Kidney (tissue), 14 donors: ENCODE data around the gene CHAC1. TPM values are rescaled to one million over a fixed set of nuclear protein-coding genes. Genes with fewer than 3 reads are reported as not detected.

Experiments
- DNase-seq, 5 donors: peaks; one replicate each; pipeline ENCODE4 v3.0.0-alpha.2; 2013 to 2020
- FAIRE-seq: peaks from 2 replicates; lab custom pipeline; 2012; peaks lifted over from hg19 to GRCh38; lab: Jason Lieb, UNC
- H3K27ac ChIP-seq, 2 donors: one replicate each; pipeline ENCODE4 v1.7.0; 2013; ENCODE audit warnings: low read depth in 2 of 2, low read length in 2 of 2, inconsistent platforms in 1 of 2
- H3K27me3 ChIP-seq: one replicate; pipeline ENCODE4 v1.7.1; 2013; ENCODE audit warnings: low read length, inconsistent platforms; ENCODE audit not compliant: control insufficient read depth, insufficient read depth
- H3K36me3 ChIP-seq, 3 donors: one replicate each; pipeline versions ENCODE4 v1.7.0 to v1.7.1; 2013; ENCODE audit warnings: low read length in 3 of 3, control low read depth in 1 of 3, inconsistent platforms in 1 of 3; ENCODE audit not compliant: insufficient read depth in 3 of 3, control insufficient read depth in 2 of 3
- H3K4me1 ChIP-seq, 3 donors: one replicate each; pipeline versions ENCODE4 v1.7.0 to v1.7.1; 2013; ENCODE audit warnings: low read length in 3 of 3, inconsistent platforms in 1 of 3, low read depth in 1 of 3; ENCODE audit not compliant: control insufficient read depth in 2 of 3, insufficient read depth in 2 of 3
- H3K4me3 ChIP-seq, 3 donors: one replicate each; pipeline versions ENCODE4 v1.7.0 to v1.8.1; 2013; ENCODE audit warnings: low read length in 3 of 3, control low read depth in 1 of 3, inconsistent platforms in 1 of 3
- H3K9ac ChIP-seq, 3 donors: one replicate each; pipeline versions ENCODE4 v1.7.0 to v1.7.1; 2013; ENCODE audit warnings: low read length in 3 of 3, control low read depth in 1 of 3, inconsistent platforms in 1 of 3
- H3K9me3 ChIP-seq, 3 donors: one replicate each; pipeline versions ENCODE4 v1.7.0 to v1.7.1; 2013; ENCODE audit warnings: low read length in 3 of 3, control low read depth in 1 of 3, inconsistent platforms in 1 of 3; ENCODE audit not compliant: control insufficient read depth in 2 of 3, insufficient read depth in 1 of 3
- intact Hi-C: fragments of 100-400 bp; cut with DNase I; formaldehyde crosslinking; loops from one replicate; pipeline ENCODE4 v1.11.1; 2022
- polyA plus RNA-seq: library from polyadenylated mRNA; stranded (reverse); fragments of 350-450 nt; fragmentation: Illumina TruSeq; extraction: RNeasy Lipid Tissue Mini Kit (QIAGEN cat#74804); gene quantifications from one replicate; pipeline ENCODE4 v1.2.3, GENCODE V29; 2014; ENCODE audit warnings: low read depth, low replicate concordance; ENCODE audit not compliant: insufficient read depth
- total RNA-seq: library from RNA; stranded (reverse); fragmentation: NEBNext Ultra II Directional; extraction: Animal tissue kit (Norgen Biotek cat#: 25700); gene quantifications from one replicate; pipeline ENCODE4 v1.2.1, GENCODE V29; 2021
- TF ChIP-seq, protein P1 (sequence below): IDR thresholded peaks from 3 replicates; pipeline ENCODE4 v1.5.1; 2012; ENCODE audit warnings: mild to moderate bottlenecking, moderate library complexity, borderline replicate concordance; ENCODE audit not compliant: insufficient read depth; ENCODE audit errors: extremely low read depth
- donor health status: control.
- donor health status: control.
- donor health status: control.
- donor health status: control.
- donor health status: control.
- donor health status: DM: yes; HTN: yes; CAD: no.
- donor health status: Normal renal cell carcinoma (clear cell type).

Gene CHAC1
- total and polyA plus RNA-seq, 2 donors from 2014 or later = 4.7 to 21.1 TPM

DNA sequence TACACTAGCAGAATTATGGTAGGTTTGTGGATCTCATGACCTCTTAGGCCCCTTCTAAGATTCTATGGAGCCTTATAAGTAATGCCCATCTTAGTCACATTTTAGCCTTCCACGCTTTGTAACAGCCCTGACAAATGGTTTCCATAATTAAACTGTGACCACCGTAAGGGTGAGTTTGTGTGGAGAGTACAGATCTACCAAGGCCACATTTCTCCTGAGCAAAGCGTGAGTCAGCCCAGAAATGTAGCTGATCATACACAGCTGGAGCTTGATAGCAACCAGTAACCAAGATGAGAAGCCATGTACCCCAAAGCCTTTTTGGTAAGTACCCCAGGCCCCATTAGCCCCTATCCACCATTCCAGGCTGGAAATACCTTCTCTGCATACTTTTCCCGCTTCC, 31.7 kb downstream of the CHAC1 start:
- no peaks in the 10 kb centered on the region for H3K4me1 ChIP-seq
- H3K27me3 ChIP-seq = no peaks in the 10 kb centered on the region
- intact Hi-C loops = no loop called here
- DNase-seq (no peak), FAIRE-seq (no peak)
- H3K4me3 ChIP-seq = no peak overlapping the region
- no peak overlapping the region for H3K9ac ChIP-seq
- H3K36me3 ChIP-seq = peaks cover 10 to 68% (median 53%) of the 10 kb centered on the region in 3 donors
- TF ChIP-seq, protein P1, sequence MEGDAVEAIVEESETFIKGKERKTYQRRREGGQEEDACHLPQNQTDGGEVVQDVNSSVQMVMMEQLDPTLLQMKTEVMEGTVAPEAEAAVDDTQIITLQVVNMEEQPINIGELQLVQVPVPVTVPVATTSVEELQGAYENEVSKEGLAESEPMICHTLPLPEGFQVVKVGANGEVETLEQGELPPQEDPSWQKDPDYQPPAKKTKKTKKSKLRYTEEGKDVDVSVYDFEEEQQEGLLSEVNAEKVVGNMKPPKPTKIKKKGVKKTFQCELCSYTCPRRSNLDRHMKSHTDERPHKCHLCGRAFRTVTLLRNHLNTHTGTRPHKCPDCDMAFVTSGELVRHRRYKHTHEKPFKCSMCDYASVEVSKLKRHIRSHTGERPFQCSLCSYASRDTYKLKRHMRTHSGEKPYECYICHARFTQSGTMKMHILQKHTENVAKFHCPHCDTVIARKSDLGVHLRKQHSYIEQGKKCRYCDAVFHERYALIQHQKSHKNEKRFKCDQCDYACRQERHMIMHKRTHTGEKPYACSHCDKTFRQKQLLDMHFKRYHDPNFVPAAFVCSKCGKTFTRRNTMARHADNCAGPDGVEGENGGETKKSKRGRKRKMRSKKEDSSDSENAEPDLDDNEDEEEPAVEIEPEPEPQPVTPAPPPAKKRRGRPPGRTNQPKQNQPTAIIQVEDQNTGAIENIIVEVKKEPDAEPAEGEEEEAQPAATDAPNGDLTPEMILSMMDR = no peak
- H3K9me3 ChIP-seq = no peaks in the 10 kb centered on the region
- no peak overlapping the region for H3K27ac ChIP-seq

DNA sequence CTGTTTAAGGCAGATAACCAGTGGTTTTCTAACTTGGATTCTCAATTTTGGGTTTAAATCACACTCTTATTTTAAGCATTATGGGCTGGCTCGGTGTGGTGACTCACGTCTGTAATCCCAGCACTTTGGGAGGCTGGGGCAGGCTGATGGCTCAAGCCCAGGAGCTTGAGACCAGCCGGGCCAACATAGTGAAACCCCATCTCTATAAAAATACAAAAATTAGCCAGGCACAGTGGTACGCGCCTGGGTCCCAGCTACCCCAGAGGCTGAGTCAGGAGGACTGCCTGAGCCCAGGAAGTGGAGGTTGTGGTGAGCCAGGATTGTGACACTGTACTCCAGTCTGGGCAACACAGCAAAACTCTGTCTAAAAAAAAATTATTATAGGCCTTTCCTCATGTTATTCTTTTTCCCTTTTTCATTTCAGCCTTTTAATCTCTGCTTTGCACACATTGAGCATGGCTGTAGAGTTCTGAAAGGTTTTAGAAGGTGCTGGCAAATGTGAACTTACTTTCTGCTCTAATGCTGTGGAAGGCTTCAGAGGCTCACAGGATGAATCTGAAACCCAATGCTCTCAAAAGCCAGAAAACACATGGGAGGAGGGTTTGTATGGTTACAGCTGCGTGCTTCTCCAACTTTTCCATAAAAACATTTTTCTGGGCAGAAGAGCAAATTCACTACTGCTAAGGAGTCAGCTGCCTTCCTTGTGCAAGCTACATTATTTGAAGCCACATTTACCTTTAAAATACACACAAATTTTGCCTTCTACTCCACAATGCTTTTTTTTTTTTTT, 32.5 kb downstream of the CHAC1 start:
- DNase-seq (no peak), FAIRE-seq (no peak)
- TF ChIP-seq, protein P1 = no peak
- no peak overlapping the region for H3K27ac ChIP-seq
- H3K36me3 ChIP-seq = peaks cover 13 to 60% (median 46%) of the 10 kb centered on the region in 3 donors
- H3K9me3 ChIP-seq = no peaks in the 10 kb centered on the region
- intact Hi-C loops = no loop called here
- no peaks in the 10 kb centered on the region for H3K27me3 ChIP-seq
- no peaks in the 10 kb centered on the region for H3K4me1 ChIP-seq
- H3K4me3 ChIP-seq = no peak overlapping the region
- no peak overlapping the region for H3K9ac ChIP-seq

DNA sequence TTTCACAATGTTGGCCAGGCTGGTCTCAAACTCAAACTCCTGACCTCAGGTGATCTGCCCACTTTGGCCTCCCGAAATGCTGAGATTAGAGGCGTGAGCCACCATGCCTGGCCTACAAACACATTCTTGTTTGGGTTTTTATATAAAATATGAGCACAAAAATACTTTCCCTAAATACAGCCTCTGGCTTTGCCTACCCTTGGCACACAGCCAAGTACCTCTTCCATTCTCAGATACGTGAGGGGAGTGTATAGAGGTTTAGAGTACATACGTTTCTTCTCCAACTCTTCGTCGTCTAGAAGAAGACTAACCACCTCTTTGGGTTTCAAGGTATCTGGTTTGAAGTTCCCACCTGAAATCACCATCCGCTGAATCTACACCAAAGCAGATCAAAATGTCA, 33.5 kb downstream of the CHAC1 start:
- no peak overlapping the region for H3K9ac ChIP-seq
- H3K27me3 ChIP-seq = no peaks in the 10 kb centered on the region
- H3K4me1 ChIP-seq = no peaks in the 10 kb centered on the region
- no peak overlapping the region for H3K27ac ChIP-seq
- no peaks in the 10 kb centered on the region for H3K9me3 ChIP-seq
- FAIRE-seq (no peak), DNase-seq (no peak)
- peaks cover 9 to 50% (median 37%) of the 10 kb centered on the region in 3 donors for H3K36me3 ChIP-seq
- TF ChIP-seq, protein P1 = no peak
- H3K4me3 ChIP-seq = no peak overlapping the region
- intact Hi-C loops = no loop called here
